ENCODE results near the gene CSRNP3.

CSRNP3 gene

GRCh38 chr2:165469417-165469816 is at the start of gene CSRNP3:
CSRNP3 (plus strand) TSS chr2:165469698; CDS start chr2:165595066, 125,368 bp downstream.
- in situ Hi-C loops (cut with MboI; ENCODE audit: low pct_unique_long_range_greater_than_20kb, low sequenced_read_pairs, unreplicated experiment) = no loop called here
- DNase-seq (ENCODE audit: low spot score) = no peak
- no peak for TF ChIP-seq CTCF (IDR thresholded peaks at IDR 0.05; ENCODE audit: extremely low read depth, insufficient read depth, missing control alignments)

- DNase-seq (ENCODE audit: low spot score) = no peak
- no peak for TF ChIP-seq CTCF (IDR thresholded peaks at IDR 0.05; ENCODE audit: extremely low read depth, insufficient read depth, missing control alignments)
- in situ Hi-C loops (cut with MboI; ENCODE audit: low pct_unique_long_range_greater_than_20kb, low sequenced_read_pairs, unreplicated experiment) = no loop called here
These were observed 49.3 kb upstream of the CSRNP3 start for GRCh38 chr2:165420231-165420630.

- in situ Hi-C loops (cut with MboI; ENCODE audit: low pct_unique_long_range_greater_than_20kb, low sequenced_read_pairs, unreplicated experiment) = no loop called here
- no peak for DNase-seq (ENCODE audit: low spot score)
- no peak for TF ChIP-seq CTCF (IDR thresholded peaks at IDR 0.05; ENCODE audit: extremely low read depth, insufficient read depth, missing control alignments)
These were observed 46.4 kb upstream of the CSRNP3 start for GRCh38 chr2:165423081-165423480.

GRCh38 chr2:165425556-165425955 is 43.9 kb upstream of the CSRNP3 start:
- in situ Hi-C loops (cut with MboI; ENCODE audit: low pct_unique_long_range_greater_than_20kb, low sequenced_read_pairs, unreplicated experiment) = no loop called here
- no peak for DNase-seq (ENCODE audit: low spot score)
- no peak for TF ChIP-seq CTCF (IDR thresholded peaks at IDR 0.05; ENCODE audit: extremely low read depth, insufficient read depth, missing control alignments)

- TF ChIP-seq CTCF (IDR thresholded peaks at IDR 0.05; ENCODE audit: extremely low read depth, insufficient read depth, missing control alignments) = no peak
- DNase-seq (ENCODE audit: low spot score) = no peak
- in situ Hi-C loops (cut with MboI; ENCODE audit: low pct_unique_long_range_greater_than_20kb, low sequenced_read_pairs, unreplicated experiment) = no loop called here
These were observed 41.8 kb upstream of the CSRNP3 start for GRCh38 chr2:165427686-165428085.

- no peak for TF ChIP-seq CTCF (IDR thresholded peaks at IDR 0.05; ENCODE audit: extremely low read depth, insufficient read depth, missing control alignments)
- in situ Hi-C loops (cut with MboI; ENCODE audit: low pct_unique_long_range_greater_than_20kb, low sequenced_read_pairs, unreplicated experiment) = no loop called here
- DNase-seq (ENCODE audit: low spot score) = no peak
These were observed 40.6 kb upstream of the CSRNP3 start for GRCh38 chr2:165428926-165429325.

GRCh38 chr2:165431014-165431413 is 38.5 kb upstream of the CSRNP3 start:
- in situ Hi-C loops (cut with MboI; ENCODE audit: low pct_unique_long_range_greater_than_20kb, low sequenced_read_pairs, unreplicated experiment) = no loop called here
- no peak for TF ChIP-seq CTCF (IDR thresholded peaks at IDR 0.05; ENCODE audit: extremely low read depth, insufficient read depth, missing control alignments)
- DNase-seq (ENCODE audit: low spot score) = no peak
